ENCODE data around the gene PAQR4. TPM values are rescaled to one million over a fixed set of nuclear protein-coding genes. Genes with fewer than 3 reads are reported as not detected.

PAQR4 gene
- total and polyA plus RNA-seq, 2 experiments from 2014 or later = 4.5 to 8.3 TPM

- H3K4me2 ChIP-seq = no peak overlapping the region
- no peak overlapping the region for H3K4me3 ChIP-seq
- H3K9me3 ChIP-seq (ENCODE audit: low read depth) = no peaks in the 10 kb centered on the region
- 94% methylated on average over 12 of the region's 15 CpGs for WGBS (ENCODE audit: low lambda C conversion rate, missing lambda C conversion rate)
- no peak for TF ChIP-seq CTCF (IDR thresholded peaks at IDR 0.05; ENCODE audit: poor library complexity)
- no peak for TF ChIP-seq EZH2 (IDR thresholded peaks at IDR 0.05; ENCODE audit: borderline replicate concordance)
- no peak for TF ChIP-seq EZH2phosphoT487 (IDR thresholded peaks at IDR 0.05; ENCODE audit: low read depth, severe bottlenecking, unreplicated experiment)
- no peak overlapping the region for H2AFZ ChIP-seq
- H3K27ac ChIP-seq = no peak overlapping the region
- H3K4me1 ChIP-seq (ENCODE audit: insufficient read depth) = peaks cover 3% of the 10 kb centered on the region
- H3K79me2 ChIP-seq = no peaks in the 10 kb centered on the region
- H3K27me3 ChIP-seq = no peaks in the 10 kb centered on the region
- no peak for DNase-seq (ENCODE audit: low spot score)
- no peaks in the 10 kb centered on the region for H4K20me1 ChIP-seq (ENCODE audit: insufficient read depth, poor library complexity, severe bottlenecking)
- H3K9me2 ChIP-seq (replicated peaks; ENCODE audit: insufficient read depth) = no peaks in the 10 kb centered on the region
- H3K36me3 ChIP-seq (replicated peaks; ENCODE audit: insufficient read depth, low read depth) = no peaks in the 10 kb centered on the region
Measured at GRCh38 chr16:2974319-2975056, 5.3 kb downstream of the PAQR4 start.

GRCh38 chr16:2975161-2975795 lies 6.1 kb downstream of the PAQR4 start:
- Histone ChIP-seq H3K4me2 (no peak overlapping the region), H2AFZ (no peak overlapping the region)
- 96% methylated on average over 28 of the region's 28 CpGs for WGBS (ENCODE audit: low lambda C conversion rate, missing lambda C conversion rate)

GRCh38 chr16:2976201-2976600 lies 7.1 kb downstream of the PAQR4 start:
- no peak for DNase-seq (ENCODE audit: low spot score)
- Histone ChIP-seq H3K27ac (no peak overlapping the region), H4K20me1 (ENCODE audit: insufficient read depth, poor library complexity, severe bottlenecking) (no peaks in the 10 kb centered on the region), H3K36me3 (replicated peaks; ENCODE audit: insufficient read depth, low read depth) (no peaks in the 10 kb centered on the region), H3K4me2 (no peak overlapping the region), H2AFZ (no peak overlapping the region), H3K4me3 (no peak overlapping the region), H3K27me3 (no peaks in the 10 kb centered on the region), H3K79me2 (peaks cover 5% of the 10 kb centered on the region), H3K9me2 (replicated peaks; ENCODE audit: insufficient read depth) (no peaks in the 10 kb centered on the region), H3K9me3 (ENCODE audit: low read depth) (no peaks in the 10 kb centered on the region), H3K4me1 (ENCODE audit: insufficient read depth) (peaks cover 6% of the 10 kb centered on the region)
- no peak for TF ChIP-seq CTCF (IDR thresholded peaks at IDR 0.05; ENCODE audit: poor library complexity)
- TF ChIP-seq EZH2 (IDR thresholded peaks at IDR 0.05; ENCODE audit: borderline replicate concordance) = no peak
- no peak for TF ChIP-seq EZH2phosphoT487 (IDR thresholded peaks at IDR 0.05; ENCODE audit: low read depth, severe bottlenecking, unreplicated experiment)
- WGBS (ENCODE audit: low lambda C conversion rate, missing lambda C conversion rate) = 93% methylated on average over 7 of the region's 7 CpGs

More at GRCh38 chr16:2975161-2975795, 6.1 kb downstream of the PAQR4 start:
- H3K36me3 ChIP-seq (replicated peaks; ENCODE audit: insufficient read depth, low read depth) = no peaks in the 10 kb centered on the region
- DNase-seq (ENCODE audit: low spot score) = no peak
- H3K4me1 ChIP-seq (ENCODE audit: insufficient read depth) = peaks cover 2% of the 10 kb centered on the region
- no peak overlapping the region for H3K27ac ChIP-seq
- H3K79me2 ChIP-seq = peaks cover 5% of the 10 kb centered on the region
- no peak for TF ChIP-seq EZH2phosphoT487 (IDR thresholded peaks at IDR 0.05; ENCODE audit: low read depth, severe bottlenecking, unreplicated experiment)
- TF ChIP-seq CTCF (IDR thresholded peaks at IDR 0.05; ENCODE audit: poor library complexity) = no peak
- TF ChIP-seq EZH2 (IDR thresholded peaks at IDR 0.05; ENCODE audit: borderline replicate concordance) = no peak
- no peaks in the 10 kb centered on the region for H3K9me3 ChIP-seq (ENCODE audit: low read depth)
- H3K27me3 ChIP-seq = no peaks in the 10 kb centered on the region
- H3K4me3 ChIP-seq = no peak overlapping the region
- H4K20me1 ChIP-seq (ENCODE audit: insufficient read depth, poor library complexity, severe bottlenecking) = no peaks in the 10 kb centered on the region
- H3K9me2 ChIP-seq (replicated peaks; ENCODE audit: insufficient read depth) = no peaks in the 10 kb centered on the region
